ENCODE data around the gene KRT76.

DNA sequence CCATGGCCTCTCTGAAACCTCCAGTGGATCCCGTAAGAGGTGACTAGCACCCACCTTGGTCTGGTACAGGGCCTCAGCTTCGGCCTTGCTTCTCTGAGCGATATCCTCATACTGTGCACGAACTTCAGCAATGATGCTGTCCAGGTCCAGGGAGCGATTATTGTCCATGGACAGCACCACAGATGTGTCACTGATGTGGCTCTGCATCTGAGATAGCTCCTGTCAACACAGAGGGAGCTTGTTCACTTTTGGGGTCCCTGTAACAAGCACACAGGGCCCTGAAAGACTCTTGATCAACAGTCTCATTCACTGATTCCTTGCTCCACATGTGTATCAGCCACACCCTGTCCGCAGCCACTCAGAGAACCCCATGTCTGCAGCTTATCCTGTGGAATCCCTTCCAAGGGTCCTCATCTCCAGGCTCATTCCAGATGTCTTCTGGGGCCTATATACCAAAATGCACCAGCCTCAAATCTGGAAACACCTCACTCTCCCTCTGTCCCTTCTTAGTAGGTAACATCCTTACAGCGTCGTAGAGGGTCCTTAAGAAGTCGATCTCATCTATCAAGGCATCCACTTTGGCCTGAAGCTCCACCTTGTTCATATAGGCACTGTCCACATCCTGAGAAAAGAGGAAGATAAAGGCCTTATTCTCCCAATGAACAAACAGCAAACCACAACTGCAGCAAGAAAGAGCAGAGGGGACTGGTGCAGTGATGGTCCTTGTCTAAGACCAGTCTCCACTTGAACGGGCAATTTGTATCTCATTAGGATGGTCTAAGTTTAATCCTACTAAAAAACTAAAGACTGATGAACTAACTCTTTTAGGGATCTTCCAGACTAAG lies 15.3 kb upstream of the KRT76 start:
- TF ChIP-seq, protein P1, sequence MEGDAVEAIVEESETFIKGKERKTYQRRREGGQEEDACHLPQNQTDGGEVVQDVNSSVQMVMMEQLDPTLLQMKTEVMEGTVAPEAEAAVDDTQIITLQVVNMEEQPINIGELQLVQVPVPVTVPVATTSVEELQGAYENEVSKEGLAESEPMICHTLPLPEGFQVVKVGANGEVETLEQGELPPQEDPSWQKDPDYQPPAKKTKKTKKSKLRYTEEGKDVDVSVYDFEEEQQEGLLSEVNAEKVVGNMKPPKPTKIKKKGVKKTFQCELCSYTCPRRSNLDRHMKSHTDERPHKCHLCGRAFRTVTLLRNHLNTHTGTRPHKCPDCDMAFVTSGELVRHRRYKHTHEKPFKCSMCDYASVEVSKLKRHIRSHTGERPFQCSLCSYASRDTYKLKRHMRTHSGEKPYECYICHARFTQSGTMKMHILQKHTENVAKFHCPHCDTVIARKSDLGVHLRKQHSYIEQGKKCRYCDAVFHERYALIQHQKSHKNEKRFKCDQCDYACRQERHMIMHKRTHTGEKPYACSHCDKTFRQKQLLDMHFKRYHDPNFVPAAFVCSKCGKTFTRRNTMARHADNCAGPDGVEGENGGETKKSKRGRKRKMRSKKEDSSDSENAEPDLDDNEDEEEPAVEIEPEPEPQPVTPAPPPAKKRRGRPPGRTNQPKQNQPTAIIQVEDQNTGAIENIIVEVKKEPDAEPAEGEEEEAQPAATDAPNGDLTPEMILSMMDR (conservative IDR thresholded peaks at IDR 0.05; ENCODE audit: low read depth in 2 of 2): no peak
- TF ChIP-seq EZH2 (IDR thresholded peaks at IDR 0.05; ENCODE audit: low read depth, unreplicated experiment): no peak
- no peak for TF ChIP-seq STAT1 (IDR thresholded peaks at IDR 0.05; ENCODE audit: unreplicated experiment)

Measured in GM23338 (cell line).